OCI-LY7 (cell line): Measurements from ENCODE around the gene TSPYL2. TPM values are rescaled to one million over a fixed set of nuclear protein-coding genes. Genes with fewer than 3 reads are reported as not detected.
A peak's percentile ranks its signal among the peaks of the same experiment; 100 is the strongest.

Source experiments
- BruUV-seq: library from RNA; stranded (reverse); fragments of 400-500 nt; replicated peaks from 2 replicates; lab custom pipeline; 2021; lab: Mats Ljungman, UMichigan
- CTCF ChIA-PET: fragments of 300-600 bp; sonication (Branson Sonifier 250); formaldehyde crosslinking; loops from one replicate; lab custom pipeline; 2022; ENCODE audit warnings: antibody characterized with exemption; ENCODE audit not compliant: unreplicated experiment; lab: Charles Lee
- POLR2A ChIA-PET: fragments of 300-600 bp; sonication (Branson Sonifier 250); formaldehyde crosslinking; loops from one replicate; lab custom pipeline; 2022; ENCODE audit warnings: antibody characterized with exemption; lab: Charles Lee
- DNase-seq: peaks from one replicate; pipeline ENCODE4 v3.0.0-alpha.2; 2015; ENCODE audit warnings: low spot score
- H2AFZ ChIP-seq: fragments of 200-600 bp; sonication (generic), shearing (Covaris generic); 2 replicates; pipeline ENCODE4 v1.6.1; 2014; ENCODE audit warnings: mild to moderate bottlenecking, antibody characterized with exemption, low read length, moderate library complexity
- H3K27ac ChIP-seq: fragments of 200-600 bp; sonication (generic); 2 replicates; pipeline ENCODE4 v1.5.1; 2014; ENCODE audit warnings: mixed run types, low read depth, mild to moderate bottlenecking, moderate library complexity, low read length, inconsistent platforms; ENCODE audit not compliant: poor library complexity, severe bottlenecking
- H3K36me3 ChIP-seq: fragments of 200-600 bp; sonication (generic); 2 replicates; pipeline ENCODE4 v1.6.1; 2014; ENCODE audit warnings: mild to moderate bottlenecking, antibody characterized with exemption, low read length, moderate library complexity, mixed read lengths; ENCODE audit not compliant: insufficient read depth
- H3K4me1 ChIP-seq: fragments of 200-600 bp; sonication (generic); 2 replicates; pipeline ENCODE4 v1.5.1; 2014; ENCODE audit warnings: mild to moderate bottlenecking, low read length; ENCODE audit not compliant: insufficient read depth, poor library complexity, severe bottlenecking
- H3K4me2 ChIP-seq: fragments of 200-600 bp; sonication (generic); 2 replicates; pipeline ENCODE4 v1.6.1; 2014; ENCODE audit warnings: mild to moderate bottlenecking, low read length
- H3K4me3 ChIP-seq: fragments of 200-600 bp; sonication (generic); 2 replicates; pipeline ENCODE4 v1.5.1; 2014; ENCODE audit warnings: mild to moderate bottlenecking, low read depth, low read length; ENCODE audit not compliant: poor library complexity, severe bottlenecking
- H3K79me2 ChIP-seq: fragments of 200-600 bp; sonication (generic); 2 replicates; pipeline ENCODE4 v1.6.1; 2016; ENCODE audit warnings: low read depth, mild to moderate bottlenecking, low read length, moderate library complexity, mixed read lengths; ENCODE audit not compliant: insufficient read depth
- H3K9me2 ChIP-seq: fragments of 200-600 bp; sonication (generic); 2 replicates; pipeline ENCODE4 v1.6.1; 2016; ENCODE audit warnings: mild to moderate bottlenecking, low read length, mixed read lengths; ENCODE audit not compliant: insufficient read depth
- H3K9me3 ChIP-seq: fragments of 200-600 bp; sonication (generic); 2 replicates; pipeline ENCODE4 v1.6.1; 2014; ENCODE audit warnings: mild to moderate bottlenecking, mixed run types, low read length, mixed read lengths
- H4K20me1 ChIP-seq: fragments of 200-600 bp; sonication (generic); 2 replicates; pipeline ENCODE4 v1.6.1; 2014; ENCODE audit warnings: mild to moderate bottlenecking, antibody characterized with exemption, low read length, moderate library complexity, mixed read lengths; ENCODE audit not compliant: insufficient read depth
- EZH2phosphoT487 ChIP-seq: fragments of 200-600 bp; sonication (generic); IDR thresholded peaks from 2 replicates; pipeline ENCODE4 v1.6.1; 2018; ENCODE audit warnings: low read depth, borderline replicate concordance, mild to moderate bottlenecking, mixed run types, antibody characterized with exemption, low read length, moderate library complexity, mixed read lengths
- intact Hi-C: fragments of 100-400 bp; cut with micrococcal nuclease; formaldehyde crosslinking; loops from one replicate; pipeline ENCODE4 v1.10.0; 2022; ENCODE audit not compliant: unreplicated experiment
- total RNA-seq, 2 experiments: library from RNA; depleted of rRNA in 1 of 2; stranded (reverse); fragments of >200 nt in 1 of 2; shearing (Covaris generic) in 1 of 2; gene quantifications; 2 replicates each; pipeline ENCODE4 v1.2.3, GENCODE V29; 2014 to 2022
- TF ChIP-seq, protein P1 (sequence below): fragments of 200-600 bp; sonication (generic); conservative IDR thresholded peaks from 2 replicates; pipeline ENCODE4 v1.5.1; 2014; ENCODE audit warnings: mild to moderate bottlenecking, antibody characterized with exemption, low read length, moderate library complexity, mixed read lengths

Gene TSPYL2
- total RNA-seq, 2 experiments from 2014 or later: 21.7 to 22.0 TPM

DNA sequence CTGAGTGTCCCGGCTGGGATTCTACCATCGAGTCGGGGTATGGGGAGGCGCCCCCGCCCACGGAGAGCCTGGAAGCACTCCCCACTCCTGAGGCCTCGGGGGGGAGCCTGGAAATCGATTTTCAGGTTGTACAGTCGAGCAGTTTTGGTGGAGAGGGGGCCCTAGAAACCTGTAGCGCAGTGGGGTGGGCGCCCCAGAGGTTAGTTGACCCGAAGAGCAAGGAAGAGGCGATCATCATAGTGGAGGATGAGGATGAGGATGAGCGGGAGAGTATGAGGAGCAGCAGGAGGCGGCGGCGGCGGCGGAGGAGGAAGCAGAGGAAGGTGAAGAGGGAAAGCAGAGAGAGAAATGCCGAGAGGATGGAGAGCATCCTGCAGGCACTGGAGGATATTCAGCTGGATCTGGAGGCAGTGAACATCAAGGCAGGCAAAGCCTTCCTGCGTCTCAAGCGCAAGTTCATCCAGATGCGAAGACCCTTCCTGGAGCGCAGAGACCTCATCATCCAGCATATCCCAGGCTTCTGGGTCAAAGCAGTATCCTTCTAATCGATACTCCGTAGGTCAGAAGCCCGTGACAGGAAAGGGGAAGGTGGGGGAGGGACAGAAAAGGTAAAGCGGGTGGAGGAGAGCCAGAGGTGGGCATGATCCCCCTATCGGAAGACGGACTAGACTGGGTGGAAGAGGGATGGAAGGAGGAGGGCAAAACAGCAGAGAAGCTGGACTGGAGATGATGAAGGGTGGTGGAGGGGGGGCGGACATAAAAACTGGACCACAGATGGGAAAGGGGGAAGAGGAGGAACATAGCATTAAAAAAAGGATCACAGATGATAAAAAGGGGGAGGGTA, 828 bp downstream of the TSPYL2 start:
- peak overlapping the region; percentile 64; the same call in 1 of the 2 replicates for H2AFZ ChIP-seq
- peak overlapping the region; percentile 93 for H3K4me3 ChIP-seq
- intact Hi-C loops: no loop called here
- peaks cover 5% of the 10 kb centered on the region; the same call in 1 of the 2 replicates for H4K20me1 ChIP-seq
- peak overlapping the region; percentile 45 for H3K27ac ChIP-seq
- POLR2A ChIA-PET: no interaction called here
- H3K79me2 ChIP-seq: peaks cover 11% of the 10 kb centered on the region; the same call in 1 of the 2 replicates
- peaks cover 14% of the 10 kb centered on the region for H3K4me1 ChIP-seq
- peaks cover 28% of the 10 kb centered on the region for H3K36me3 ChIP-seq
- DNase-seq: no peak
- CTCF ChIA-PET: interaction anchor here (1.3 kb wide), 1 partner anchor 8 kb away, joined by 4 read pairs; no protein-coding TSS in a partner anchor
- no peak for TF ChIP-seq EZH2phosphoT487
- TF ChIP-seq, protein P1, sequence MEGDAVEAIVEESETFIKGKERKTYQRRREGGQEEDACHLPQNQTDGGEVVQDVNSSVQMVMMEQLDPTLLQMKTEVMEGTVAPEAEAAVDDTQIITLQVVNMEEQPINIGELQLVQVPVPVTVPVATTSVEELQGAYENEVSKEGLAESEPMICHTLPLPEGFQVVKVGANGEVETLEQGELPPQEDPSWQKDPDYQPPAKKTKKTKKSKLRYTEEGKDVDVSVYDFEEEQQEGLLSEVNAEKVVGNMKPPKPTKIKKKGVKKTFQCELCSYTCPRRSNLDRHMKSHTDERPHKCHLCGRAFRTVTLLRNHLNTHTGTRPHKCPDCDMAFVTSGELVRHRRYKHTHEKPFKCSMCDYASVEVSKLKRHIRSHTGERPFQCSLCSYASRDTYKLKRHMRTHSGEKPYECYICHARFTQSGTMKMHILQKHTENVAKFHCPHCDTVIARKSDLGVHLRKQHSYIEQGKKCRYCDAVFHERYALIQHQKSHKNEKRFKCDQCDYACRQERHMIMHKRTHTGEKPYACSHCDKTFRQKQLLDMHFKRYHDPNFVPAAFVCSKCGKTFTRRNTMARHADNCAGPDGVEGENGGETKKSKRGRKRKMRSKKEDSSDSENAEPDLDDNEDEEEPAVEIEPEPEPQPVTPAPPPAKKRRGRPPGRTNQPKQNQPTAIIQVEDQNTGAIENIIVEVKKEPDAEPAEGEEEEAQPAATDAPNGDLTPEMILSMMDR: no peak
- no TSS peak for BruUV-seq
- H3K9me2 ChIP-seq: no peaks in the 10 kb centered on the region
- H3K9me3 ChIP-seq: no peaks in the 10 kb centered on the region
- H3K4me2 ChIP-seq: peak overlapping the region; percentile 85

DNA sequence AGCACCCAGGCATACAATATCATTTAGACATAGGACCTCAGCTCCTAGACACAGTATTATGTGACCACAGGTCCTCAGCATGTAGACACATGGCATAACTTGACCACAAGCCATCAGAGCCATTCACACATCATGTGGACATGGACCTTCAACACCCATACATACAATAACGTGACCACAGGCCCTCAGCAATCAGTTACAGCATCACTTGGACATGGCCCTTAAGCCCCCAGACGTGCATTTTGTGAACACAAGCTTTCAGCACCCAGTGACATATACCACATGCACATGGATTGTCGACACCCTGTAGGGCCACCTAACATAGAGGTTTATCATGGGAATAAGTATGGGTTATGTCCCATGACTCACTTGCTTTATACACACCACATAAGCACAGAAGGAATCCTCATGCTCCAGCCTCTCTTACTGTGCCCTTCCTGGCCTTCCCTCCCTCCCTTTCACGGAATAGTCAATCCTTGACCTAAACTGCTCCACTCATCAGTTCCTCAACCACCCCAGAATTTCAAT, 1.9 kb downstream of the TSPYL2 start:
- H3K4me3 ChIP-seq: no peak overlapping the region
- peaks cover 28% of the 10 kb centered on the region for H3K36me3 ChIP-seq
- DNase-seq: no peak
- H3K9me2 ChIP-seq: no peaks in the 10 kb centered on the region
- peaks cover 5% of the 10 kb centered on the region; the same call in 1 of the 2 replicates for H4K20me1 ChIP-seq
- peaks cover 14% of the 10 kb centered on the region for H3K4me1 ChIP-seq
- TF ChIP-seq, protein P1: no peak
- TF ChIP-seq EZH2phosphoT487: no peak
- intact Hi-C loops: no loop called here
- BruUV-seq: no TSS peak
- peaks cover 11% of the 10 kb centered on the region; the same call in 1 of the 2 replicates for H3K79me2 ChIP-seq
- no peaks in the 10 kb centered on the region for H3K9me3 ChIP-seq
- ChIA-PET POLR2A (no interaction called here), CTCF (no interaction called here)
- H3K27ac ChIP-seq: no peak overlapping the region
- no peak overlapping the region for H3K4me2 ChIP-seq
- H2AFZ ChIP-seq: no peak overlapping the region

DNA sequence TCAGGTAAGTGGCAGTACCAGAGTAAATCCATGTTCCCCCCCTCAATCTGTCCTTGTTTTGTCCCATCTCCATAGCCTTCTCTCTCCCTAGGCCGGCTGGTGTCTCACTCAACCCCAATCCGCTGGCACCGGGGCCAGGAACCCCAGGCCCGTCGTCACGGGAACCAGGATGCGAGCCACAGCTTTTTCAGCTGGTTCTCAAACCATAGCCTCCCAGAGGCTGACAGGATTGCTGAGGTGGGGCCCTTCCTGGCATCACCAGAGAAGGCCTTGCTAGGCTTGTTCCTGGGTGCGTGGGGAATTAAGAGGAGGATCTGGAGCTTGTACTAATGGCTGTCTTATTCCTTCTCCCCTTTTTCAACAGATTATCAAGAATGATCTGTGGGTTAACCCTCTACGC, 2.7 kb downstream of the TSPYL2 start:
- peaks cover 28% of the 10 kb centered on the region for H3K36me3 ChIP-seq
- CTCF ChIA-PET: no interaction called here

More for the DNA sequence above, 2.7 kb downstream of the TSPYL2 start:
- intact Hi-C loops: no loop called here
- no TSS peak for BruUV-seq
- Histone ChIP-seq H4K20me1 (peaks cover 5% of the 10 kb centered on the region; the same call in 1 of the 2 replicates), H3K79me2 (peaks cover 11% of the 10 kb centered on the region; the same call in 1 of the 2 replicates), H3K4me1 (peaks cover 14% of the 10 kb centered on the region), H3K9me2 (no peaks in the 10 kb centered on the region), H3K27ac (no peak overlapping the region), H2AFZ (no peak overlapping the region), H3K9me3 (no peaks in the 10 kb centered on the region), H3K4me3 (no peak overlapping the region), H3K4me2 (no peak overlapping the region)
- DNase-seq: no peak
- POLR2A ChIA-PET: no interaction called here
- TF ChIP-seq EZH2phosphoT487: no peak
- TF ChIP-seq, protein P1: no peak
